Endodermal cell (in vitro differentiated cells): ENCODE results near the gene ZIC4. TPM values are rescaled to one million over a fixed set of nuclear protein-coding genes. Genes with fewer than 3 reads are reported as not detected.

ENCODE experiments used
- DNase-seq: peaks from one replicate; pipeline ENCODE4 v3.0.0-alpha.2; 2017
- H3K27ac ChIP-seq: 2 replicates; pipeline ENCODE4 v1.5.1; 2013; ENCODE audit warnings: mild to moderate bottlenecking, low read depth, low read length, moderate library complexity
- H3K27me3 ChIP-seq: 2 replicates; pipeline ENCODE4 v1.6.1; 2013; ENCODE audit warnings: mild to moderate bottlenecking, low read length, moderate library complexity; ENCODE audit not compliant: insufficient read depth, control insufficient read depth, poor library complexity, severe bottlenecking
- H3K36me3 ChIP-seq: 2 replicates; pipeline ENCODE4 v1.7.0; 2013; ENCODE audit warnings: mild to moderate bottlenecking, low read length, moderate library complexity; ENCODE audit not compliant: control insufficient read depth, insufficient read depth
- H3K4me1 ChIP-seq: one replicate; pipeline ENCODE4 v1.7.0; 2013; ENCODE audit warnings: low read length; ENCODE audit not compliant: control insufficient read depth, insufficient read depth
- H3K4me3 ChIP-seq: 2 replicates; pipeline ENCODE4 v1.5.1; 2013; ENCODE audit warnings: mild to moderate bottlenecking, low read length, moderate library complexity
- H3K9ac ChIP-seq: 2 replicates; pipeline ENCODE4 v1.6.1; 2013; ENCODE audit warnings: mild to moderate bottlenecking, low read length, moderate library complexity; ENCODE audit not compliant: poor library complexity, severe bottlenecking; ENCODE audit errors: extremely low read depth
- H3K9me3 ChIP-seq: 2 replicates; pipeline ENCODE4 v1.6.1; 2013; ENCODE audit warnings: mild to moderate bottlenecking, low read length, moderate library complexity; ENCODE audit not compliant: control insufficient read depth
- H3K27ac Mint-ChIP-seq: 2 replicates; pipeline ENCODE4 v1.8.0; 2020; ENCODE audit warnings: mixed read lengths
- H3K27me3 Mint-ChIP-seq: 2 replicates; pipeline ENCODE4 v1.8.0; 2021; ENCODE audit warnings: mild to moderate bottlenecking, mixed read lengths; ENCODE audit not compliant: insufficient read depth
- H3K36me3 Mint-ChIP-seq: 2 replicates; pipeline ENCODE4 v1.8.0; 2020; ENCODE audit warnings: low read depth, mixed read lengths
- H3K4me1 Mint-ChIP-seq: 2 replicates; pipeline ENCODE4 v1.8.0; 2020; ENCODE audit warnings: mixed read lengths
- H3K4me3 Mint-ChIP-seq: 2 replicates; pipeline ENCODE4 v1.8.0; 2020; ENCODE audit warnings: mild to moderate bottlenecking, moderate library complexity, mixed read lengths
- H3K9me3 Mint-ChIP-seq: 2 replicates; pipeline ENCODE4 v1.8.0; 2020; ENCODE audit warnings: mild to moderate bottlenecking, mixed read lengths
- CTCF ChIP-seq: fragments of 200-600 bp; sonication (generic); conservative IDR thresholded peaks from 2 replicates; pipeline ENCODE4 v1.5.0; 2021; ENCODE audit warnings: antibody characterized with exemption, mild to moderate bottlenecking
- whole genome bisulfite sequencing, 2 experiments: methylation state at CpG; one replicate each; pipeline versions ENCODE4 v1.1.5 to v1.1.7; 2013; ENCODE audit warnings: missing lambda C conversion rate in 2 of 2, mixed read lengths in 1 of 2; ENCODE audit not compliant: insufficient coverage in 1 of 2, insufficient read length in 1 of 2; 5-methylcytosine and 5-hydroxymethylcytosine counted together
- total RNA-seq, 2 donors: library from RNA; stranded (reverse); fragmentation: NEBNext Ultra II Directional in 1 of 2; extraction: Animal tissue kit (Norgen Biotek cat#: 25700) in 1 of 2; gene quantifications; 2 replicates in 1 of 2; 3 replicates in 1 of 2; pipeline ENCODE4 v1.2.1, GENCODE V29; 2021

The ZIC4 gene
- total RNA-seq, 2 donors from 2014 or later = not detected

DNA sequence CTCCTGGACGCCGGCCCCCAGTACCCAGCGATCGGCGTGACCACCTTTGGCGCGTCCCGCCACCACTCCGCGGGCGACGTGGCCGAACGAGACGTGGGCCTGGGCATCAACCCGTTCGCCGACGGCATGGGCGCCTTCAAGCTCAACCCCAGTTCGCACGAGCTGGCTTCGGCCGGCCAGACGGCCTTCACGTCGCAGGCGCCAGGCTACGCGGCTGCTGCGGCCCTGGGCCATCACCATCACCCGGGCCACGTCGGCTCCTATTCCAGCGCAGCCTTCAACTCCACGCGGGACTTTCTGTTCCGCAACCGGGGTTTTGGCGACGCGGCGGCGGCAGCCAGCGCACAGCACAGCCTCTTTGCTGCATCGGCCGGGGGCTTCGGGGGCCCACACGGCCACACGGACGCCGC is 3.8 kb upstream of the ZIC4 start:
- DNase-seq = peak; percentile 74
- Mint-ChIP-seq H3K27me3 (peaks cover 98% of the 10 kb centered on the region), H3K4me3 (peak overlapping the region; percentile 44), H3K27ac (no peak overlapping the region), H3K36me3 (no peaks in the 10 kb centered on the region), H3K9me3 (no peaks in the 10 kb centered on the region), H3K4me1 (peaks cover 32% of the 10 kb centered on the region)
- no peak for TF ChIP-seq CTCF
- Histone ChIP-seq H3K9me3 (no peaks in the 10 kb centered on the region), H3K36me3 (no peaks in the 10 kb centered on the region), H3K27ac (peak overlapping the region; percentile 96), H3K27me3 (peaks cover 100% of the 10 kb centered on the region), H3K4me3 (peak overlapping the region; percentile 28), H3K4me1 (no peaks in the 10 kb centered on the region), H3K9ac (no peak overlapping the region)
- 1 to 2% methylated on average over 18 to 52 of the region's 52 CpGs for WGBS, 2 experiments

DNA sequence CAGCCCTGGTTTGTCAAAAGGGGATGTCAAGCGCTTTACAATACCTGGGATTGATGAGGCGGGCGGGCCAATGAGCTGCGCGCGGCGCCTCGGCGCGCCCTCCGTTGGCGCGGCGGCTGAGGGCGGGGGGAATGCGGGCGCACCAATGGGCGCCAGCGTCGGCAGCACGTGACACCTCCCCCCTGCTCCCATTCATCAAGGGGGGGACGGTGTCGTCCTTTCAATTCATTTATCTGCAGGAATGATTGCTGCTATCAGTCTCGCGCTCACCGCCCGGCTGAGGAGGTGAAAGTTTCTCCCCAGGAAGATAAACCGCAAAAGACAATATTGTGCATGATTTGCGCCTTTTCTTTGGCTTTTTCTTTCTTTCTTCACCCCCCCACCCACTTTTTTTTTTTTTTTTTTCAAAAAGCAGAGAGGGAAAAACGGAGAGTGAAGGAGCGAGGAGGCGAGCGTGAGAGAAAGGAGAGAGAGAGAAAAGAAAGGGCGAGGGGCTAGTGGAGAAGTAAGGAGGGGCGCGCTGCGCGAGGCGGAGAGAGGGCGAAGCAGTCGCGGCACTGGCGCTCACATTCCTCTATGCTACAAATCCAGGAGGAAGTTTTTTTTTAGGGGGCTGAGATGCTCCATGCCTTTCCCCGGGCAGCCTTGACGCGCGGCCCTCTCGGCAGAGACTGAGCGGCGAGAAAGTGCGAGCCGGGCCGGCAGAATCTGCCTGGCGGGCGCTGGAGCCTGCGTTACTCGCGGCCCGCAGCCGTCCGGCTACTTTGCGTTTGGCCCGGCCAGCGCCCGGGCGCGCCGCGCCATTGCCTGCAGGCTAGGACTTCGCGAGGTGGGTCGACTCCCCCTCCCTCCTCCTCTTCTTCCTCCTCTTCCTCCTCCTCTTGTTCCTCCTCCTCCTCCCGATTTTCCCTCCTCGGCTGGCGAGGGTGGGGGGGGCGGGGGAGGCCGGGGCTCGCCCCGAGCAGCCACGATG is 3.1 kb upstream of the ZIC4 start, which contains the start of gene ZIC1:
TSS of gene ZIC1 (plus strand) at position 223 of the 973 bp plus-strand sequence. CDS start at position 971, 748 bp downstream.
- WGBS, 2 experiments = 0 to 1% methylated on average over 22 to 80 of the region's 80 CpGs
- Mint-ChIP-seq H3K4me1 (peaks cover 35% of the 10 kb centered on the region), H3K4me3 (peak within 1 kb of the TSS; percentile 48), H3K9me3 (no peaks in the 10 kb centered on the region), H3K27ac (no peak within 1 kb of the TSS), H3K36me3 (no peaks in the 10 kb centered on the region), H3K27me3 (peaks cover 98% of the 10 kb centered on the region)
- peak within 1 kb of the TSS; percentile 96 for H3K27ac ChIP-seq
- no peak within 1 kb of the TSS for H3K9ac ChIP-seq
- no peaks in the 10 kb centered on the region for H3K4me1 ChIP-seq
- DNase-seq = peak; percentile 90
- peaks cover 100% of the 10 kb centered on the region for H3K27me3 ChIP-seq
- TF ChIP-seq CTCF = no peak
- peak within 1 kb of the TSS; percentile 72 for H3K4me3 ChIP-seq
- H3K36me3 ChIP-seq = no peaks in the 10 kb centered on the region
- no peaks in the 10 kb centered on the region for H3K9me3 ChIP-seq

DNA sequence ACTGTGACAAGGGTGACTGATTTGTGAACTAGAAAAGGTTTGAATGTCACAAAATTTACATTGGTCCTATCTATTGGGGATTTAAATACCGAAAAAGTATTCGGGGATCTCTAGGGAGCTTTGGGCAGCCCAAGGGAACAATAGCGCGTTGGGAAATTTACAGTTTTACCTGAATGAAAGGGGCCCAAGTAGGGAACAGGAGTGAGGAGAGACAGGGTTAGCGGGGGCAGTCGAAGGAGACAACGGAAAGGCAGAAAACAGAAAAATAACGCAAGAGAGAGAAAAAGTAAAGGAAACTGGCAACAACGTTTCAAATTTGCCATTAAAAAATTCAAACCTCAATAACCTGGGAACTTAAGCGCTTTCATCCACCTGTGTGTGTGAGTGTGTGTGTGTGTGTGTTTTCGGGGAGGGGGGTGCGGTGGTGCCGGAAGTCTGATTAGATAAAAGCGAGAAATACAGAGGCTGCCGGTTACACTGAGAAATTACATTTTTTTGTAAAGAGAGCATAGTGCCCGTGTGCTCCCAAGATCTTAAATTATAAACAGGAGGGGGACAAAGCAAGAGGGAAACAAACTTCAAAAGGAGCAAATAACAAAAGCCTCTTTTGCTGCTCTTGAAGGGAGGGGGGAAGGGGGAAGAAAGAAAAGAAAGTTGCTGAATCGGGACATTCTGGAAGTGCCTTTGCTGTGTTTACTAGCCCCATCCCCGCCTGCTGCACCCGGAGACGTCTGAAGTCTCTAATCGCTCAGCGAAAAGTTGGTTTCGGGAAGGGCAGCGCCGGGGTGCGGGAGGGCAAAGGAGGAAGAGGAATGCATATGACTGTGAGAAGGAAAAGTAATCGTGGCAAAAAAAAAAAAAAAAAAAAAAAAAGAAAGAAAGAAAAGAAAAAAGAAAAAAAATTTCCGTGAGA is 2.1 kb upstream of the ZIC4 start:
- Mint-ChIP-seq H3K36me3 (no peaks in the 10 kb centered on the region), H3K27ac (no peak overlapping the region), H3K4me1 (peaks cover 33% of the 10 kb centered on the region), H3K4me3 (peak overlapping the region; percentile 48), H3K27me3 (peaks cover 99% of the 10 kb centered on the region), H3K9me3 (no peaks in the 10 kb centered on the region)
- no peak for TF ChIP-seq CTCF
- H3K4me1 ChIP-seq = no peaks in the 10 kb centered on the region
- H3K36me3 ChIP-seq = no peaks in the 10 kb centered on the region
- no peaks in the 10 kb centered on the region for H3K9me3 ChIP-seq
- H3K4me3 ChIP-seq = peak overlapping the region; percentile 72
- DNase-seq = peak; percentile 69
- WGBS, 2 experiments = 0 to 1% methylated on average over 12 to 28 of the region's 28 CpGs
- peak overlapping the region; percentile 96 for H3K27ac ChIP-seq
- H3K27me3 ChIP-seq = peaks cover 100% of the 10 kb centered on the region
- H3K9ac ChIP-seq = no peak overlapping the region
